Measurements from ENCODE around the gene KIF4A.
A peak's percentile ranks its signal among the peaks of the same experiment; 100 is the strongest.
"Not testable (repeated sequence)": the region's sequence is repeated elsewhere in the genome, so short reads cannot be mapped to it uniquely, and the experiment has no call there.

Gene KIF4A

GRCh38 chrX:70289793-70290770, at the start of gene KIF4A, which contains the start of gene PDZD11:
Gene KIF4A, plus strand, starts transcription at chrX:70290104. Its CDS starts 355 bp downstream, at chrX:70290459.
Gene PDZD11, minus strand, starts transcription at chrX:70289927. Its CDS starts 586 bp downstream, at chrX:70289341.
- DNase-seq: peak; percentile 86

DNA sequence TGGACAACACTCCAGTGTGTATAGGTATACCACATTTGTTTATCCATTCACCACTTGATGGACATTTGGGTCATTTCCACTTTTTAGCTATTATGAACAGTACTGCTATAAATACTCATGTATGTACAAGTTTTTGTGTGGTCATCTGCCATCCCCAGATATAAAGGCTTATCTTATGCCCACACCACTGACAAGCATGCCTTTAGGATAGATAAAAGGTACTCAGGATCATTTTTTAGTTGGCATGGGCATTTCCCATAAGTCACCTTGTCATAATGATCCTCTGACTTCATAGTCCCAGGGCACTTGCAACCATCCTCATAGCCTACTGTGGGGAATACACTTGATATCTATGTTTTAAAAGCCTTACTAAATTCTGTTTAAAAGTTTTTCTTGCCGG, 49.2 kb upstream of the KIF4A start:
- no peak for DNase-seq

DNA sequence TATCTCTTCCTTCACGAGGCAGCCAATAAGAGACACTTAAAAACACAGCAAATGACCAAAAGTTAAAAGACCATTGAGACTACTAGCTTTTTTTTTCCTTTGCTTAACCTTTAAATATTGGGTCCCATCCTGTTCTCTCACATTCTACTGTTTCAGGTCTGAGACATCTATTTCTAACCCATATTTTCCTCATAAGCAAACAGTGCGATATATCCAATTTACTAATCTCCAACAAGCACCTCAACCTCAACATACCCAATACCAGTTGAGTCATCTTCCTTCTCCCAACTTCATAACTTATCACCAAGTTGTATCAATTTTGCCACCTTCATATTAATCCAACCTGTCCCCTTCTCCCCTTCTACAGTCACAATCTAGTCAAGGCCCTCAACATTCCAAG, 48.4 kb upstream of the KIF4A start:
- DNase-seq: no peak

DNA sequence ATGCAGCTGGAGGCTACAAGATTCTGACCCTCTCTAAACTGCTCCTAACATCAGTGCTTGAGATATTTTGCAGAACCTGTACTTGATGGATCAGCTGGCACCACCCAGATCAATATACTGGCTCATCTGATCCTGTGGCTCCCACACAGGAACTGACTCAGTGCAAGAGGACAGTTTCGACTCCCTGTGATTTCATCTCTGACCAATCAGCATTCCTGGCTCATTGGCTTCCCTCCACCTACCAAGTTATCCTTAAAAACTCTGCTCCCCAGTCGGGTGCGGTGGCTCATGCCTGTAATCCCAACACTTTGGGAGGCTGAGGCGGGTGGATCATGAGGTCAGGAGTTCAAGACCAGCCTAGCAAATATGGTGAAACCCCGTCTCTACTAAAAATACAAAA, 46.3 kb upstream of the KIF4A start:
- DNase-seq: not testable (repeated sequence)

DNA sequence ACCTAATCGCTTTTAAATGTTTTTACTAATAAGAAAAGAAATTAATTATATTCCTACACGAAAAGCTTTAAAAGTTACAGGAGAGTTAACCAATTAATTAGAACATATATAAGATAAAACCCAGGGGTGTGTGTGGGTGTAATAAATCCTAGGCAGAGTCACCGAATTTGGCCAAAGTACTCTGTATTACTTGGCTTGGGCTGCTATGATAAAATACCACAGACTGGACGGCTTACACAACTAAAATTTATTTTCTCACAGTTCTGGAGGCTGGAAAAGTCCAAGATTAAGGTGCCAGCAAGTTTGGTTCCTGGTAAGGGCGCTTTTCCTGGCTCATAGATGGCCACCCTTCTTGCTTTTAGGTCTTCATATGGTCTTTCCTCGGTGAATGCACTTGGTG, 45.0 kb upstream of the KIF4A start:
- no peak for DNase-seq

- DNase-seq: no peak
Observed at GRCh38 chrX:70247252-70247651, 42.7 kb upstream of the KIF4A start.

GRCh38 chrX:70252491-70252890, 37.4 kb upstream of the KIF4A start:
- no peak for DNase-seq

DNA sequence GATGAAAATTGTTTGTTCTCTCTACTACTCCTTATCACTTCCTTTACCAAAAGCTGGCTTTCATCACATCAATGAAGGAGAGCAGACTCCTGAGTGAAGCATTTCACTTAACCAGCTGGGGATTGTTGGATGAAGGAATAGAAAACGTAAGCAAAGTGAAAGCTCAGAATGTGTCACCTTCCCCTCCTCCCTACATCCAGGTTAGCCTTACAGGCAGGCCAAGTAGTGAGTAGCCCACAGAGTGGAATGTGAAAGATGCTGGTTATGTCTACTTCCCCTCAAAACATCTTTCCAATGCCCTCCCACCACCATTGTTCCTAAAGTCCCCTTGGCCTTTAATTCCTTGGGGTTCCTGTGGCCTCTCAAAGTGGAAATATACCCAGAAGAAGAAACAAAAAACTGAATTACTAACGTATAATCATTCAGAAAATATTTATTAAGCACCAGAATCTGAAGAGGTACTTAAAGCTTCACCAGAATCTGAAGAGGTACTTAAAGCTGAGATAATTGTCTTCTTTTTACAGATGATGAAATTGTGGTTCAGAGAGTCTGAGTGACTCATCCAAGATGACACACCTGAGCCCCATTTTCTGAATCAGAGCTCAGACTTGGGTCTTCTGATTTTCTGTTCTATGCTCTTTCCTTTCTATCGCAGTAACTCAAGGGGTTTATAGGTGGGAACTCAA, 36.4 kb upstream of the KIF4A start:
- no peak for DNase-seq

DNA sequence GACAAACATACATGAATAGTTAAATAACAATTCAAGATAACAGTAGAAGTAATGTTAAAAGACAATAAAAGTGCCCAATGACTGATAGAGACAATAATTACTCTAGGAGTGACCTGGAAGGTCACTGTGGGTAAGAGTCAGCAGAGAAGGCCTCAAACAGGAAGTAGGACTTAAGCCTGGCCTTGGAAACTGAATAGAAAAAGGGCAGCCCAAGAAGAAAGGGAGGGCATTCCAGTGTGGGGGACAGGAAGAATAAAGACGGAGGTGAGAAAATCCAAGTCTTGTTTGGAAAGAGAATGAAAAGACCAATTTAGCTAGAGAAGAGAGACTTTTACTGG, 35.9 kb upstream of the KIF4A start:
- DNase-seq: no peak

- DNase-seq: no peak
Observed at GRCh38 chrX:70254909-70255308, 35.0 kb upstream of the KIF4A start.

- no peak for DNase-seq
Observed at GRCh38 chrX:70255452-70255851, 34.5 kb upstream of the KIF4A start.

GRCh38 chrX:70257423-70258288, 32.2 kb upstream of the KIF4A start:
- no peak for DNase-seq

- DNase-seq: no peak
Observed at GRCh38 chrX:70260104-70260503, 29.8 kb upstream of the KIF4A start, which contains the start of gene P2RY4. Gene P2RY4, minus strand, starts transcription at chrX:70260204. Its CDS starts 580 bp downstream, at chrX:70259624.

GRCh38 chrX:70262952-70263567, 26.8 kb upstream of the KIF4A start:
- peak; percentile 62 for DNase-seq

DNA sequence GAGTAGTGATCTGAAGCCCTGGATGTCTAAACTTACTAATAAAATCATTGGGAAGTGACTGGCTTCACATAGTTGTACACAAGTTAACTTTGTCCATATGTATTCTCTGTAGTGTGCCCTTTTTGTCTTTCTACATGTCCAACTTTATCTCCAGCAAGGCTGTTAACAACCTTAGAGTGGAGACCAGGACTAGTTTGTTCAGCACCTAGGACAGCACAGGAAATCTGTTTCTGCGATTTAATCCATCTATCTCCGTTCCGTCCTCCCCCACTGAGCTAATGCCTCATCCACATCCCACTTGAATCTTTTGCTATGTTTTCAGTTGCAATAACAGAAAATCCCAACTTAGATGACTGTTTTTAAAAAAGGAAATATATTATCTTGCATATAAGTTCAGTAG, 25.1 kb upstream of the KIF4A start:
- no peak for DNase-seq

DNA sequence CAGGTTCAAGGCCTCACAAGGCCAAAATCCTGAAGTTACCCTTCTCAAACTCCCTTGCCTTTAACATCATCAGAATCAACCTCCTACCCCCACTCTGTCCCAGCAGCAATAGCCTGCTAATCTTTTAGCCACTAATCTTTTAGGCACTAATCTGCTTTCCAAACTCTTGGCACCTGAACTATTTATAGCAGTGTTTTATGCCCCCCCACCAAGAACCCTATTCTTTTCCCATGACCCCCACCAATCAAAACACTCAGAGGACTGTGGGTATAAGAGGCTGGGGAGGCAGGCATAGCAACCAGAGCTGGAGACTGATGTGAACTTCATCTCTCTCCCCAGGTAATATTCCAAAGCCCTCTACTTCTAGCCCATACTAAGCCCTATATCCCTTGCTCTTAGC, 21.9 kb upstream of the KIF4A start, which contains the start of gene ARR3:
ARR3 (plus strand) TSS at position 301 of the 400 bp plus-strand sequence. CDS start 1,052 bp downstream, outside the sequence.
- no peak for DNase-seq

GRCh38 chrX:70274029-70274428, 15.9 kb upstream of the KIF4A start:
- not testable (repeated sequence) for DNase-seq

DNA sequence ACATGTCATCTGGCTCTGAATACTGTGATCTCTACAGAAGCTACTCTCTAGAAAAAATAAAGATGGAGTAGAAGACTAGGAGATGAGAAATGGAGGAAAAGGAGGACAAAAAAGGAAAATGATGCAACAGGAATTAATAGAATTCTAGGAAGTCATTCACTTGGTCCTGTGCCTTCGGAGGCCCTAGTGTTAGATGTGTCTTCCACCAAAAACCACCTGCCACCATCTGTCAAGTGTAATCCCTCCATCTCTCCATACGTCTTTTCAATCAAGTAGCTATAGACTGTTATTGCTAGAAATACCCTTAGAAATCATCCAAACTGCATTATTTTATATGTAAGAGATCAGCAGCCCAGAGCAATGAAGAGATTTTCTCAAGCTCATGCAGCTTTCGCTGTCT, 10.8 kb upstream of the KIF4A start:
- no peak for DNase-seq

DNA sequence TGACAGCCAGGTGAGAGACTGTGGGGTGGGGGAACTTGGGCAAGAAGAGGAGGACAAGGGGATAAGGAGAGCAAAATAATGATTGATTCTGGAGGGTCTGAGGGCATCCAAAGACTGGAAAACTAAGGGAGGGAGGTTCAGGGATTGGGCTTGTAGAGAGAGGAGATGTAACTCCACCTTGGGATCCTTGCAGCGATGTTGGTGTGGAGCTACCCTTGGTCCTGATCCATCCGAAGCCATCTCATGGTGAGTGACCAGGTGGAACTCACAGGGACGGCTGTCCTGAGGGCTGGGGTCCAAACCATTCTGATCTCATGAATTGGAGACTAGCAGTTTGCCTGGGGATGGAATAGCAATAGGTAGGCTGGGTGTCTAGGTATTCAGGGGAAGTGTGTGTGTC, 9.3 kb upstream of the KIF4A start:
- DNase-seq: no peak

DNA sequence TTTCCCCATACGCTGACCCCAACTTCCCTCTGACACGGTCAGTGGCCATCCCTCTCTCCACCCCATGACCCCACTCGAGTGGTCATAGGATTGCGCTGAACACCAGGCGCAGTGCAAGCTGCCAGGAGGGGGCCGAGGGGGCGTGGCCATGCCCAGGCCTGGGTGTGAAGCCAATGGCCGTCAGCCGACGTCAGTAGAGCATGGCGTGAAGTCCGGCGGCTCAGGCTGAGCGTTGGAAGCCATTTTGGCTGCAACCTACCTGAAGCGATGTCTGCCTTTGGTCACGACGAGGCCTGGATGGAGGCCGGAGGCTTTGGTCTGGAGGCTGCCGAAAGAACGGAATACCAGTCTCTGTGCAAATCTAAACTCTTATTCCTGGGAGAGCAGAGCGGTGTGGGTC, 8.0 kb upstream of the KIF4A start, which contains the start of gene RAB41:
RAB41 (plus strand) TSS at position 222 of the 400 bp plus-strand sequence; CDS start at position 268, 46 bp downstream.
- no peak for DNase-seq

DNA sequence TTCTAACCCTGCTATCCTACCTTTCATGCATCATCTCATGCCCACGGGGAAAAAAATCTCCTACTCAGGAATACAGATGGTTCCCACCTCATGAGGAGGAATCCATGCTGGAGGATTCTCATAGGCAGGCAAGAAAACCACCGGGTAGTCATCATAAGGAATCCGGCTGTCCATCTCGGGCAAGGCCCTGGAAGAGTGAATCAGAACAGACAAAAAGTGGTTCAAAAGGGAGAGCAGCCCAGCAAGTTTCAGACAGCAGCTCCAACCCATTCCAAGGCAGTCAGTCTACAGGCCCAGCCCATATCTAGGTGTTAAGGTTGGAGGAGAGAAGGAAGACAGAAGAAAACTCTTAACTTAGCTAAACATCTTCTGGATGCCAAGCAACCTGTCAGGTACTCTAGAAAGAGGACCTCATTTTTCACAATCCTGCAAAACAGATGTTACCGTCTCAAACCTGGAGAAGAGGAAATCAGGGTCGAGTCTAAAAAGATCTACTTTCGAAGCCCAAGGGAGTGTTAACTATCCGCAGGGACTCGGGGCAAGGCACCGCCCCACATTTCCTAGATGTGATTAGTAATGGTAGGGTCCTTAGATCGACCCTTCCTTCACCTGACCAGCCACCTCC, 624 bp upstream of the KIF4A start:
- DNase-seq: no peak

GRCh38 chrX:70292788-70293187, 2.9 kb downstream of the KIF4A start:
- DNase-seq: no peak

Measured in activated CD4-positive, alpha-beta T cell treated with anti-CD3 and anti-CD28 coated beads for 48 hours (primary cell).